MCF 10A (cell line): ENCODE data around the gene ST7L. TPM values are rescaled to one million over a fixed set of nuclear protein-coding genes. Genes with fewer than 3 reads are reported as not detected.

Source experiments
- BruUV-seq: library from RNA; stranded (reverse); fragments of 400-500 nt; replicated peaks from 2 replicates; lab custom pipeline; 2021; lab: Mats Ljungman, UMichigan
- CTCF ChIA-PET: fragments of 300-600 bp; sonication (Branson Sonifier 250); formaldehyde crosslinking; extraction: SDS; loops from one replicate; lab custom pipeline; 2021; ENCODE audit warnings: antibody characterized with exemption, inconsistent platforms; lab: Yijun Ruan, JAX
- POLR2A ChIA-PET: fragments of 300-600, 350-650 bp; sonication (Branson Sonifier 250); formaldehyde crosslinking; extraction: SDS; loops from one replicate; lab custom pipeline; 2020; ENCODE audit warnings: antibody characterized with exemption, inconsistent platforms; lab: Yijun Ruan, JAX
- DNase-seq: peaks from one replicate; pipeline ENCODE4 v3.0.0-alpha.2; 2018; ENCODE audit not compliant: unreplicated experiment
- H3K27ac Mint-ChIP-seq: one replicate; pipeline ENCODE4 v1.8.0; 2022; ENCODE audit warnings: mild to moderate bottlenecking, low read depth, mixed read lengths; ENCODE audit not compliant: unreplicated experiment
- H3K27me3 Mint-ChIP-seq: one replicate; pipeline ENCODE4 v1.8.0; 2022; ENCODE audit warnings: mixed read lengths; ENCODE audit not compliant: insufficient read depth, unreplicated experiment
- H3K36me3 Mint-ChIP-seq: one replicate; pipeline ENCODE4 v1.8.0; 2022; ENCODE audit warnings: mild to moderate bottlenecking, moderate library complexity, mixed read lengths; ENCODE audit not compliant: insufficient read depth, unreplicated experiment
- H3K4me1 Mint-ChIP-seq: one replicate; pipeline ENCODE4 v1.8.0; 2022; ENCODE audit warnings: mixed read lengths; ENCODE audit not compliant: insufficient read depth, unreplicated experiment
- H3K4me3 Mint-ChIP-seq: one replicate; pipeline ENCODE4 v1.8.0; 2022; ENCODE audit warnings: mild to moderate bottlenecking, moderate library complexity, mixed read lengths; ENCODE audit not compliant: unreplicated experiment
- H3K9me3 Mint-ChIP-seq: one replicate; pipeline ENCODE4 v1.8.0; 2022; ENCODE audit warnings: mixed read lengths; ENCODE audit not compliant: unreplicated experiment
- intact Hi-C: fragments of 100-400 bp; cut with micrococcal nuclease; formaldehyde crosslinking; loops from 2 replicates; pipeline ENCODE4 v1.14.1; 2022
- total RNA-seq: library from RNA; stranded (reverse); gene quantifications from 2 replicates; pipeline ENCODE4 v1.2.3, GENCODE V29; 2022
- TF ChIP-seq, protein P1 (sequence below): fragments of 200-600 bp; IDR thresholded peaks from one replicate; pipeline ENCODE4 v1.8.0; 2022; ENCODE audit warnings: antibody characterized with exemption, mild to moderate bottlenecking; ENCODE audit not compliant: unreplicated experiment

ST7L gene
- total RNA-seq, 1 experiment from 2014 or later = 25.5 TPM

- DNase-seq = no peak
- Mint-ChIP-seq H3K4me1 (peaks cover 16% of the 10 kb centered on the region), H3K27me3 (no peaks in the 10 kb centered on the region), H3K27ac (peak overlapping the region; percentile 13), H3K4me3 (no peak overlapping the region), H3K36me3 (peaks cover 30% of the 10 kb centered on the region), H3K9me3 (no peaks in the 10 kb centered on the region)
- BruUV-seq = no TSS peak
- TF ChIP-seq, protein P1, sequence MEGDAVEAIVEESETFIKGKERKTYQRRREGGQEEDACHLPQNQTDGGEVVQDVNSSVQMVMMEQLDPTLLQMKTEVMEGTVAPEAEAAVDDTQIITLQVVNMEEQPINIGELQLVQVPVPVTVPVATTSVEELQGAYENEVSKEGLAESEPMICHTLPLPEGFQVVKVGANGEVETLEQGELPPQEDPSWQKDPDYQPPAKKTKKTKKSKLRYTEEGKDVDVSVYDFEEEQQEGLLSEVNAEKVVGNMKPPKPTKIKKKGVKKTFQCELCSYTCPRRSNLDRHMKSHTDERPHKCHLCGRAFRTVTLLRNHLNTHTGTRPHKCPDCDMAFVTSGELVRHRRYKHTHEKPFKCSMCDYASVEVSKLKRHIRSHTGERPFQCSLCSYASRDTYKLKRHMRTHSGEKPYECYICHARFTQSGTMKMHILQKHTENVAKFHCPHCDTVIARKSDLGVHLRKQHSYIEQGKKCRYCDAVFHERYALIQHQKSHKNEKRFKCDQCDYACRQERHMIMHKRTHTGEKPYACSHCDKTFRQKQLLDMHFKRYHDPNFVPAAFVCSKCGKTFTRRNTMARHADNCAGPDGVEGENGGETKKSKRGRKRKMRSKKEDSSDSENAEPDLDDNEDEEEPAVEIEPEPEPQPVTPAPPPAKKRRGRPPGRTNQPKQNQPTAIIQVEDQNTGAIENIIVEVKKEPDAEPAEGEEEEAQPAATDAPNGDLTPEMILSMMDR = no peak
- ChIA-PET CTCF (interaction anchor here (0.6 kb wide), 1 partner anchor 152 kb away, joined by 3 read pairs; no protein-coding TSS in a partner anchor), POLR2A (no interaction called here)
- intact Hi-C loops = no loop called here
Observed at GRCh38 chr1:112546076-112546475, 72.9 kb downstream of the ST7L start.

DNA sequence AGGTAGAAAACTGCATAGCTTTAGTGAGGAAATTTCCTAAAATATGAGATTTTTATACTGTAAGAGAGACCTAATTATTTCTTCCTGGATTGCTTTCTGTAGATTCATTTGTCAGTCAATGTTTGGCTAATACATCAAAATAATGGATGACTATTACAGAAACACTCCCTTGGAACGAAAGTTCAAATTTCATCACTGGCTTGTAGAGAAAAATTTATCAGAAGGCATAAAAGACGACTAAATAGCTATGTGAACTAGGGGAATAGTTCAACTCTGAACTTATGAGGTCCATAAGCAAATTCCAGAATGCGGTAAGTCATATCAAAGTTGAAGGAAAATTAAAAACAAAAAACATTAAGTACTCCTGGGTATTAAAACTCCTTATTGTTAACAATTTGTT, 74.2 kb downstream of the ST7L start:
- intact Hi-C loops = no loop called here
- Mint-ChIP-seq H3K27me3 (no peaks in the 10 kb centered on the region), H3K36me3 (peaks cover 36% of the 10 kb centered on the region), H3K4me3 (no peak overlapping the region), H3K4me1 (peaks cover 16% of the 10 kb centered on the region), H3K27ac (peak overlapping the region; percentile 13), H3K9me3 (no peaks in the 10 kb centered on the region)
- DNase-seq = peak; percentile 11
- ChIA-PET POLR2A (interaction anchor here (0.7 to 2.6 kb wide), 12 partner anchors 10 to 154 kb away, joined by 3 to 9 read pairs (median 4); partner anchors contain the start of genes CAPZA1 and ST7L), CTCF (interaction anchor here (0.9 to 1.3 kb wide), 3 partner anchors 38 to 69 kb away, joined by 3 to 7 read pairs (median 4); no protein-coding TSS in a partner anchor)
- BruUV-seq = no TSS peak
- TF ChIP-seq, protein P1 = no peak

DNA sequence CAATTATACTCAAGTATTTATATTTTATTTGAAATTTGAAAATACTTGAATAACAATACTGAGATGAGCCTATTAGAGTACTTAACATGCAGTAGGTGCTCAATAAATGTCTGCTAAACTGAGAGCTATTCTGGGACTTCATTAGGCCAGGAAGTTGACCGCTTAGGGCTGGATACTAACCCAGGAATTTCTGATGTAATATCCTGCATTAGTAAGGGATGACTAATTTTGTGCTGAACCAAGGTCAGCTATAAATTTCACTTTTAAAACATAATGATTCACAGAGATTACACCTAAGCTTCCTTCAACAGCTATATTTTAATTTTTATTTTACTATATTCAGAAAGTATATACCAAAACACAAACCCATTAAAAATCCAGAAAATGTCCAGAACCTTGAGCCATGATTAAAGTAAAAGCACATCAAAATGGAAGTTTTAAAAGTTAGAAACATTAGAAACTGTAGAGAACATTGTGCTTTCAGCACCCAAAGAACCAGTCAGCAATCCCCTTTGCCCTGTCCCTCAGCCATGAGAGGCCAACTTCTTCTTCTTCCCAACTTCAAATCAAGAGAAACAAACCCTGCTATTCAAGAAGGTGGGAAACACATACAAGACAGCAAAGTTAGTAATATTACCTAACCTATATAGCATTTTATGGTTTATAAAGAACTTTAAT, 74.8 kb downstream of the ST7L start:
- peaks cover 38% of the 10 kb centered on the region for H3K36me3 Mint-ChIP-seq
- ChIA-PET POLR2A (interaction anchor here (0.6 to 2.6 kb wide), 15 partner anchors 10 to 161 kb away, joined by 3 to 11 read pairs (median 4); partner anchors contain the start of genes CAPZA1 and ST7L), CTCF (interaction anchor here (0.9 to 1.3 kb wide), 2 partner anchors 39 to 70 kb away, joined by 3 to 7 read pairs; no protein-coding TSS in a partner anchor)
- intact Hi-C loops = no loop called here
- H3K27me3 Mint-ChIP-seq = no peaks in the 10 kb centered on the region
- peak; percentile 82 for DNase-seq
- peaks cover 16% of the 10 kb centered on the region for H3K4me1 Mint-ChIP-seq
- no peak overlapping the region for H3K4me3 Mint-ChIP-seq
- H3K9me3 Mint-ChIP-seq = no peaks in the 10 kb centered on the region
- TSS peak; percentile 99 for BruUV-seq
- TF ChIP-seq, protein P1 = no peak
- H3K27ac Mint-ChIP-seq = peak overlapping the region; percentile 13

DNA sequence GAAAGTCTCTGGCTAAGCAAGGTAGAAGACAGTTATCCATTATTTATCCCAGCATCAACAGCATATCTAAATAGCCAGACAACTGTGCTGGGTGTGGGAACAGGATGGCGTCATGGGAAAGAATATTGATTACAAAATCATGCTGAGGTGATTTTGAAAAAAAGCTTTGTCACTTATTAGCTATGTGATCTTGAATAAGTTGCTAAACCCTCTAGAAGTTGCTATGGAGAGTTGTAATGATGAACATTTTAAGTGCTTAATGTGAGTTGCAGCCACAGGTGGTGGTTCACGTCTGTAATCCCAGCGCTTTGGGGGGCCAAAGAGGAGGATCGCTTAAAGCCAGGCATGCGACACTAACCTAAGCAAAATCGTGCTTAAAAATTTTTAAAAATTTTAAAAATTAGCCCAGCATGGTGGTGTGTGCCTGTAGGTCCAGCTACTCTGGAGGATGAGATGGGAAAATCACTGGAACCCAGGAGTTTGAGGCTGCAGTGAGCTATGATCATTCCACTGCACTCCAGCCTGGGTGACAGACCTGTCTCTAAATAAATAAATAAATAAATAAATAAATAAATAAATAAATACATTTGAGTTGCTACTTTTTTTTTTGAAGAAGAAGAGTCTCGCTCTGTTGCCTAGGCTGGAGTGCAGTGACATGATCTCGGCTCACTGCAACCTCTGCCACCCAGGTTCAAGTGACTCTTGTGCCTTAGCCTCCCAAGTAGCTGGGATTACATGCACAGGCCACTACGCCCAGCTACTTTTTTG, 76.6 kb downstream of the ST7L start:
- no TSS peak for BruUV-seq
- ChIA-PET CTCF (interaction anchor here (0.6 to 1.3 kb wide), 5 partner anchors 11 to 384 kb away, joined by 3 to 4 read pairs (median 4); no protein-coding TSS in a partner anchor), POLR2A (interaction anchor here (1.0 to 2.6 kb wide), 2 partner anchors 10 to 148 kb away, joined by 3 to 9 read pairs; no protein-coding TSS in a partner anchor)
- Mint-ChIP-seq H3K27me3 (no peaks in the 10 kb centered on the region), H3K4me1 (peaks cover 16% of the 10 kb centered on the region), H3K9me3 (no peaks in the 10 kb centered on the region), H3K27ac (no peak overlapping the region), H3K36me3 (peaks cover 41% of the 10 kb centered on the region), H3K4me3 (no peak overlapping the region)
- DNase-seq = no peak
- intact Hi-C loops = no loop called here
- TF ChIP-seq, protein P1 = no peak
